ENCODE results near the gene EML6. TPM values are rescaled to one million over a fixed set of nuclear protein-coding genes. Genes with fewer than 3 reads are reported as not detected.

EML6 gene
- total and polyA plus RNA-seq, 10 of the 15 experiments (the other 5 are each of a cell fraction or from before 2014, with no cell fraction given): 0.09 to 0.67 (median 0.21) TPM

DNA sequence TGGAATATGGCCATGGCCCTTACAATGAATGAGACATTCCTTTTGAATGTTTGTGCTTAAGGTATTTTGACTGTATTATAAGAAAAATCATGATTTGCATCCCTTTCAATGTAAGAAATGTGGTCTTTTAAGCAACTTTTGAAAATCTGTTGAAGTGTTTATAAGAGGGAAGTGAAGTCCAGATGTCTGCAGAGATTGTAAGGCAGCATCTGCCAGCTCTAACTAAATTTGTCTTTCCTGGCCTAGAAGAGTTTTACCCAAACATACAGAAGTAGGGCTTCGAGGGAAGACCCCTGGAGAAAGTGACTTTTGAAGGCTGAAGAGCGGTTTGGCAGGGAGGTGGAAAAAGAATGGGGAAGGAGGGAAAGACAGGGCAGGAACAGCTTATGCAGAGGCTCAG, 12.2 kb downstream of the EML6 start:
- ChIA-PET CTCF (interaction anchor here (0.5 to 0.6 kb wide), 2 partner anchors 246 to 438 kb away, joined by 3 to 4 read pairs; no protein-coding TSS in a partner anchor), SMC1A (ENCODE audit: uncharacterized antibody, unreplicated experiment) (interaction anchor here (1.2 kb wide), 1 partner anchor 31 kb away, joined by 3 read pairs; no protein-coding TSS in a partner anchor), RAD21 (ENCODE audit: unreplicated experiment) (no interaction called here), POLR2A (no interaction called here)
- BruUV-seq (replicated peaks): no TSS peak
- no peaks in the 10 kb centered on the region for H3K36me3 ChIP-seq (ENCODE audit: control insufficient read depth in 2 of 2, insufficient read depth in 2 of 2, low read length in 1 of 2)
- H3K4me1 ChIP-seq (ENCODE audit: control insufficient read depth, insufficient read depth, low read length): no peaks in the 10 kb centered on the region
- TF ChIP-seq FOXM1 (IDR thresholded peaks at IDR 0.05; ENCODE audit: low read depth, low read length): no peak
- TF ChIP-seq, protein P1, sequence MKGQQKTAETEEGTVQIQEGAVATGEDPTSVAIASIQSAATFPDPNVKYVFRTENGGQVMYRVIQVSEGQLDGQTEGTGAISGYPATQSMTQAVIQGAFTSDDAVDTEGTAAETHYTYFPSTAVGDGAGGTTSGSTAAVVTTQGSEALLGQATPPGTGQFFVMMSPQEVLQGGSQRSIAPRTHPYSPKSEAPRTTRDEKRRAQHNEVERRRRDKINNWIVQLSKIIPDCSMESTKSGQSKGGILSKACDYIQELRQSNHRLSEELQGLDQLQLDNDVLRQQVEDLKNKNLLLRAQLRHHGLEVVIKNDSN (IDR thresholded peaks at IDR 0.05; ENCODE audit: borderline replicate concordance, extremely low read length, insufficient read depth, low read depth, low read length): no peak
- TF ChIP-seq KDM1A (IDR thresholded peaks at IDR 0.05; ENCODE audit: borderline replicate concordance): no peak
- TF ChIP-seq ZZZ3 (IDR thresholded peaks at IDR 0.05; ENCODE audit: control insufficient read depth, insufficient read length, low read depth): no peak
- no peak for TF ChIP-seq TARDBP (IDR thresholded peaks at IDR 0.05; ENCODE audit: borderline replicate concordance)
- no peak for TF ChIP-seq LARP7 (IDR thresholded peaks at IDR 0.05)
- TF ChIP-seq BMI1 (IDR thresholded peaks at IDR 0.05; ENCODE audit: borderline replicate concordance): no peak
- TF ChIP-seq NFYB (IDR thresholded peaks at IDR 0.05; ENCODE audit: insufficient read depth, low read depth, low read length): no peak
- TF ChIP-seq FOXK2 (IDR thresholded peaks at IDR 0.05): no peak
- TF ChIP-seq HDGF (IDR thresholded peaks at IDR 0.05): no peak
- TF ChIP-seq BCL11A (IDR thresholded peaks at IDR 0.05; ENCODE audit: low read depth, low read length): no peak
- 0% methylated on average over 2 of the region's 2 CpGs for WGBS (ENCODE audit: insufficient coverage, insufficient replicate concordance, low lambda C conversion rate, missing lambda C conversion rate)
- H3K27ac ChIP-seq (ENCODE audit: control insufficient read depth, insufficient read depth): no peak overlapping the region
- FAIRE-seq (no peak), ATAC-seq (no peak), DNase-seq (ENCODE audit: low read depth, low spot score) (no peak)
- no peak overlapping the region for H2AFZ ChIP-seq (ENCODE audit: control insufficient read depth, low read depth, low read length)
- no peaks in the 10 kb centered on the region for H3K79me2 ChIP-seq (ENCODE audit: control insufficient read depth, insufficient read depth, low read length)
- H3K27me3 ChIP-seq (replicated peaks in 1 of 2; ENCODE audit: control insufficient read depth in 2 of 2, insufficient read depth in 2 of 2, low read length in 1 of 2): peaks cover 2 to 4% of the 10 kb centered on the region in 2 experiments; a peak in 3 of 4 replicates
- H3K4me3 ChIP-seq: no peak overlapping the region
- no peak overlapping the region for H3K9ac ChIP-seq (ENCODE audit: control insufficient read depth, insufficient read depth, low read length)
- no peak overlapping the region for H3K4me2 ChIP-seq (ENCODE audit: control insufficient read depth, insufficient read depth)
- H3K9me3 ChIP-seq (replicated peaks; ENCODE audit: control insufficient read depth, insufficient read depth, low read length): no peaks in the 10 kb centered on the region
- intact Hi-C loops (cut with micrococcal nuclease; ENCODE audit: unreplicated experiment) (no loop called here), in situ Hi-C loops (cut with MboI) (no loop called here)
- H4K20me1 ChIP-seq (ENCODE audit: control insufficient read depth, insufficient read depth): no peaks in the 10 kb centered on the region

All from GM12878 (cell line).